Hematopoietic multipotent progenitor cell treated with erythropoietin and hydrocortisone succinate and interleukin-3 and kit ligand, for 8 days (in vitro differentiated cells): ENCODE results near the gene PLEKHM2.

Experiments used
- DNase-seq: peaks from one replicate; pipeline ENCODE4 v3.0.0-alpha.2; 2015

Gene PLEKHM2

DNA sequence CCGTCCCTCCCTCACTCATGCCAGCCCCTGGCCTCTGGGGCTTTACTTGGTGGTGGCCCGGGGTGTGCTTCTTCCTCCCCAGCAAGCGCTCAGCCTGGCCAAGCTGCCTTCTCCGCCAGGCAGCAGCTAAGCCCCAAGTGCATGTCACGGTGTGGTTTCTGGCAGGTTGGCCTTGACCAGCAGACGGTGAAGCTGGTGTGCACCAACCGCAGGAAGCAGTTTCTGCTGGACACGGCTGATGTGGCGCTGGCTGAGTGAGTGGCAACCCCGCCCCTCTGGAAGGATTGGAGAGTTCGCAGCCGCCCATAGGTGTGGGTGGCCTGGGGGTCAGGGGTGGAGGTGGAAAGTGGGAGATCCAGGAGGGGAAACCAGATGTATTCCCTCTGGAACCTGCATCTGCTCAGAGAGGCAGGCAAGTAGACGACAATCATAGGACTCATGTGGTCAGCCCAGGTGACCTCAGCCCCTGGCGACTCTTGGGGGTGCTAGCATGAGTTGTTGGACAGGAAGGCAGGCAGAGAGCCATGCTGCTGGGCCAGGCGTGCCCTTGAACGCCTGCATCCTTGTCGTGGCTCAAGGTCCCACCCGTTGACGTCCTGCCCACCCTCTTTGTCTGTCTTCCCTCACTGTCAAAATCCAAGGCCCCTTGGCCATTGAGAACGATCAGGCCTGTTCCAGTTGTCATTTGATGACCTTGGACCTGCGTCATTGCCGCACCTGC, 45.0 kb downstream of the PLEKHM2 start:
- DNase-seq = no peak

DNA sequence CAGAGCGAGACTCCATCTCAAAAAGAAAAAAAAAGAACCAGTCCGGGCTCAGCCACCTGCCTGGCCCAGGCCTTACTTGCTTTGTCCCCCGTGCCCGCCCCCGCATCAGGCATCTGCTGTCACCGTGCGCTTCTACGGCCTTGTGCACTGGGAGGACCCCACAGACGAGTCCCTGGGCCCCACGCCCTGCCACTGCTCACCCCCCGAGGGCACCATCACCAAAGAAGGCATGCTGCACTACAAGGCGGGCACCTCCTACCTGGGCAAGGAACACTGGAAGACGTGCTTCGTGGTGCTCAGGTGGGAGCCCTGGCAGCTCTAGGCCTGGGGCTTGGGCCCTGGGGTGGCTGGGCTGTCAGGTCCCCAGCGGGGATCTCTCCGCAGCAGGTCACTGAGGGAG, 46.3 kb downstream of the PLEKHM2 start:
- no peak for DNase-seq

DNA sequence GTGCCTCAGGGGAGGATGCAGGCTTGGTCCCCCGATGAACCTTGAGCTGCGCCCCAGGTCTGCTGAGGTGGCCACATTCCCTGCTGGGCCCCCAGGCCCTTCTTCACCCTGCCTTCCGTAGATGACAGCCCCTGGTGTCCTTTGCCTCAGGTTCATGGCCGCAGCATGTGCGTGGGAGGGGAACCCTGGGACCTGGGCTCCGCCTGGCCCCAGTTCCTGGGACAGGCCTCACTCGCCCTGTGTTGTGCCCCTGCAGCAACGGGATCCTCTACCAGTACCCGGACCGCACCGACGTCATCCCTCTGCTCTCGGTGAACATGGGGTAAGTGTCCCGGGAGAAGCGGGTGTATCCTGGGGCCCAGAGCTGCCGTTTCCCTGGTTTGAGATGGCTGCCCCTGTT, 46.8 kb downstream of the PLEKHM2 start:
- no peak for DNase-seq

DNA sequence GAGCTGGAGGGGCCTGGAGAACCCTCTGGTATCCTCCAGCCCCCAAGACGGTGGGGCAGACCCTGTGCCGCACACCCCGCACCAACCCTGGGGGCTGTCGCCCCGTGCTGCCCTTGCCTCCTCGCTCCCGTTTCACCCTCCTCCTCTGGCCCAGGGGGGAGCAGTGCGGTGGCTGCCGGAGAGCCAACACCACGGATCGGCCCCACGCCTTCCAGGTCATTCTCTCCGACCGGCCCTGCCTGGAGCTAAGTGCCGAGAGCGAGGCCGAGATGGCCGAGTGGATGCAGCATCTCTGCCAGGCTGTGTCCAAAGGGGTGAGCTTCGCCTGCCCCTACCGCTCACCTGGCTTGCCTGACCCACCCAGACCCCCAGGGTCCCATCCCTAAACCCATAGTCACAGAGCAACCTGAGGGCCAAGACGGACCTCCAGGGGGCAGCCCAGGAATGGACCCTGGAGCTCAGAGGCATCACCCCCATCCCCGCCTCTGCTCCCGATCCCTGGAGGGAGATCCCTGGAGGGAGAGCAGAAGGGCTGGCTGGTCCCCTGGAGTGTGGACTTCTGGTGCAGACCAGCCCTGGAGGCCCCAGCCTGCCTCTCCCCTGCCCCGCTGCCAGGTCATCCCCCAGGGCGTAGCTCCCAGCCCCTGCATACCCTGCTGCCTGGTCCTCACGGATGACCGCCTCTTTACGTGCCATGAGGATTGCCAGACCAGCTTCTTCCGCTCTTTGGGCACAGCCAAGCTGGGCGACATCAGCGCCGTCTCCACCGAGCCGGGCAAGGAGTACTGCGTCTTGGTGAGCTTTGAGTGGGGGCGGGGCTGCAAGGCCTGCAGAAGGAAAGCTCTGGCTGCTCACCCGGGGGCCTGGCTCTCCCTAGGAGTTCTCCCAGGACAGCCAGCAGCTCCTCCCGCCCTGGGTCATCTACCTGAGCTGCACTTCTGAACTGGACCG, 47.9 kb downstream of the PLEKHM2 start:
- no peak for DNase-seq

DNA sequence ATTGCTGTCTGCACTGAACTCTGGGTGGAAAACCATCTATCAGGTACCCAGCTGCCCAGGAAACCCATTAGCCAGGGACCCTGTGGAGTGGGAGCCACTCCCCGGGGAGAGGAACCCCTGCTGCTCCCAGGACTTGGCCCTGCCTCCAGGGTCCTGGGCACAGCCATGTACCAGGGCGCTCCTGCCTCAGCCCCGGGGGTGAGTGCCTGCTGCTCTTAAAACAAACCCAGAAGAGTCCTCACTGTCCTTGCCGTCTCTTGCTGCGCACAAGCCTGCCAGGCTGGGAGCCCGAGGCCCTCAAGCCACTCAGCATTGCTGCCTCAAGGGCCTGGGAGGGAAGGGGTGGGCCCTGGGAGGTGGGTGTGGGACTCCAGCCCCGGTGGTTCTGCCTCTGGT, 48.6 kb downstream of the PLEKHM2 start:
- DNase-seq = no peak

DNA sequence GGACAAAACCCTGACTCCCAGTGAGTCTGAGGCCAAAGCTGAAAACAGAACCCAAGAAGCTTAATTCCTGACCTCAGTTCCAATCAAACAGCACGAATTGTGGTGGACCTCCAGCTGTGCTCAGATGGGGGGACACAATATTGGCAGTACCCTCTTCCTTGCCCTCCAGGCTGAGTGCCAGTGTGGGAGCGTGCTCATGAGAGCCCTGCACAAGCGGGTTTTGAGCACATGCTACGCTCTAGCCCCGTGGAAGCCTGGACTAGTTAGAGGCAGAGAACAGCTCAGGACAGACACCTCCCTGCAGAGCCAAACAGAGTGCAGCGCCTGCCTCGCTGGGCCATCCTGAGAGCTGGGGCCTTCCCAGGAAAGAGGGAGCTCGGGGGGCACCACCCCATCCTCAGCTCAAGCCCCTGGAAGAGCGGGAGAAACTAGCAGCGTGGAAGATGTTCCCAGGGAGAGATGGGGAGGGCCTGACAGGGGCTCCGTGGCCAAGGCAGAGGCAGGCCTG, 49.2 kb downstream of the PLEKHM2 start:
- no peak for DNase-seq

DNA sequence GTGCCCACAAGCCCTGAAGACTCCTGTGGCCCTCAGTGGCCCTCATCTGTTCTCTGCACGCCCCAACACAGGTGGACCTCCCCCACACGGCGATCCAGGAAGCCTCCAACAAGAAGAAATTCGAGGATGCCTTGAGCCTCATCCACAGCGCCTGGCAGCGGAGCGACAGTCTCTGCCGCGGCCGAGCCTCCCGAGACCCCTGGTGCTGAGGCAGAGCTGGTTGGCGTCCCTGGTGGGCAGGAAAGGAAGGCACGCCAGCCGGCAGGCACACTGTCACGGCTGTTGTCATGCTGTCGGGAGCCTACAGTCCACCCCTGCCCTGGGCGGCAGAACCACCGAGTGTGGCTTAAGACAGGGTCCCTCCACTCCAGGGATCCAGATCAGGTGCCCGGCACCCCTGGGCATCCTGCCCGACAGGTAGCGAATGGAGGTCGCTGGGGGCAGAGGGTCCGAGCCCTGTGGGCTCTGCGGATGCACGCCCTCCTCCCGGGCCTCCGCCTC, 49.7 kb downstream of the PLEKHM2 start:
- DNase-seq = no peak

DNA sequence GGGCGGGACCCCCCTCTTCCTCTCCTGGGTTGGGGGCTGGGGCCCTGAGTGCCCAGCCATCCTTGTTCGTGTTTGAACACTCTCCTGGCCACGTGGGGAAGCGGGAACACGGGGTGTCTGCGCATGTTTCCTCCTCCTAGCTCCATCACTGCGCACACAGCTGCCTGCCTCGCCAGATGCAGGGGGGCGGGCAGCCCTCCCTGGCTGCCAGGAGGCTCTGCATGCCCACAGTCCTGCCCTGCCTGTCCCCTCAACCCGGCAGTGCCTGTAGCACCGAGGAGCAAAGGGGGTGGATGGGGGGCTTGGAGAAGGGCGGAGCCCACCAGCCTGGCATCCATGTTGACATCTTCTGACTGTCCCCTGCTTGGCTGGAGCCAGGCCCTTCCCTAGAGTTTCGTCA, 50.2 kb downstream of the PLEKHM2 start:
- DNase-seq = no peak

DNA sequence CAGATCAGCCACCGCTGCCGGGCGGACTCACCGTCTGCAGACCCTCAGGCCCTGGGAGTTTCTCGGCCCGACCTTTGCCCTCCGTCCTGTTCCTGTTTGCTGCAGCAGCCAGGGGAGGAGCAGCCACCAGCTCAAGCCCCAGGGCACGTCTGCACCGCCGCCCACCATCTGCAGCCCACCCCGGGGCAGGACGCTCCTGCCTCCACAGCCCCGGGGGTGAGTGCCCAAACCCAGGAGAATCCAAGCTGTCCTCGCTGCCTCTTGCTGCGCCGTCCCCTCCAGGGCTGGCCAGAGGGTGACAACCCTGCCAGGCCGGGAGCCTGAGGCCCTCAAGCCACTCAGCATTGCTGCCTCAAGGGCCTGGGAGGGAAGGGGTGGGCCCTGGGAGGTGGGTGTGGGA, 50.8 kb downstream of the PLEKHM2 start:
- no peak for DNase-seq

DNA sequence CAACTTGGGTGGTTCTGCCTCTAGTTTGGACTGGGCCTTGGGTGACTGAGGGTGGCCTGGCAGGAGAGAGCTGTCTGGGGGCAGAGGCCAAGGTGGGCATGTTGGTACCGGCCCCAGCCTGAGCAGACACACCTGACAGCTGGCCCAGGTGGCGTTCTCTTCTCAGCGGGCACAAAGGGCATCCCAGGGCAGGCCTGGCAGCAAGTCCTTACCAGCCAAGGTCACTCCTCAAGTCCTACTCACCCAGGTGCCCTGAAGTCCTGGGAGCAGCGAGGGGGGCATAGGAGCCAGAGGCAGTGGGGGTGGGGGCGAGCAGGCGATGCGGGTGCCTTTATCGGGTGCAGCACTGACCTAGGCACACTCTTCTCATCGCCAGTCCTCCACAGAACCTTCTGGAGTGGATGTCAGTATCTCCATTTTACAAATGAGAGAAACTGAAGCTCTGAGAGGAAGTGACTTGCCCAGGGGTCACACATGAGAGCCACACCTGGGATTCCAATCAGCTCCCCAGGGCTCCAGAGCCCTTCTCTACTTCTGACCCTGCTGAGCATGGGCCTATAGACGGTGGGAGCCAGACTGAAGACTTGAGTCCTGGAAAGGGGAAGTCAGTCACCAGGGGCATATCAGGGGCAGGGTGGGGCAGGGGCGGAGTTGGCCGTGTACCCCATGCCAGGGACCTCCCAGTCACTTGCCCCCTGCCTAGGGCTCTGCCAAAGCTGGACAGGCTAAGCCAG, 51.4 kb downstream of the PLEKHM2 start:
- DNase-seq = no peak

DNA sequence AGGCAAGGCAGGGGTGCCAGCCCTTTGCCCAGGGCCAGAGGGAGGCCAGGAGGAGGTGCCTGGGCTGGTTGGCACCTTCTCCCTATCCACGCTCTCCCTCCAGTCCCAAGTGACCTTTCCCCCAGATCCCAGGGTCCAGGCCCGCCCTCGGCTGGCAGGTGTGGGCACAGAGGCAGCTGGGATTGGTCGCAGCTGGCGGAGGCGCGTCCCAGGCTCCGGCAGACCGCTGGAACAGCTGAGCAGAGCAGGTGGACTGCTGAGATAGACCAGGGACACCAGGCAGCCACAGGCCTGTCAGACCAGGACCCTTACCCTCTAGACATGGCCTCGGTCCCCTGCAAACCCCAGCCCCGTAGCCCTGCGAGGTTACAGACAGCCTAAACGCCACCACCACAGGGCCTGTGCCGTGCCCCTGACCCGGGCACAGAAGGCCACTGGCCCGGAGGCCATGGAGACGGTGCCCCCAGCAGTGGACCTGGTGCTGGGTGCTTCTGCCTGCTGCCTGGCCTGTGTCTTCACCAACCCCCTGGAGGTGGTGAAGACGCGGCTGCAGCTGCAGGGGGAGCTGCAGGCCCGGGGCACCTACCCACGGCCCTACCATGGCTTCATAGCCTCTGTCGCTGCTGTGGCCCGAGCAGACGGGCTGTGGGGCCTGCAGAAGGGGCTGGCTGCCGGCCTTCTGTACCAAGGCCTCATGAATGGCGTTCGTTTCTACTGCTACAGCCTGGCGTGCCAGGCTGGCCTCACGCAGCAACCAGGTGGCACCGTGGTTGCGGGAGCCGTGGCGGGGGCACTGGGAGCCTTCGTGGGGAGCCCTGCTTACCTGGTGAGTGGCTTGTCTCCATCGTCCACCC, 52.1 kb downstream of the PLEKHM2 start, which contains the start of gene SLC25A34:
SLC25A34 (plus strand) TSS at position 221 of the 854 bp plus-strand sequence; CDS start at position 449, 228 bp downstream.
- DNase-seq = no peak

DNA sequence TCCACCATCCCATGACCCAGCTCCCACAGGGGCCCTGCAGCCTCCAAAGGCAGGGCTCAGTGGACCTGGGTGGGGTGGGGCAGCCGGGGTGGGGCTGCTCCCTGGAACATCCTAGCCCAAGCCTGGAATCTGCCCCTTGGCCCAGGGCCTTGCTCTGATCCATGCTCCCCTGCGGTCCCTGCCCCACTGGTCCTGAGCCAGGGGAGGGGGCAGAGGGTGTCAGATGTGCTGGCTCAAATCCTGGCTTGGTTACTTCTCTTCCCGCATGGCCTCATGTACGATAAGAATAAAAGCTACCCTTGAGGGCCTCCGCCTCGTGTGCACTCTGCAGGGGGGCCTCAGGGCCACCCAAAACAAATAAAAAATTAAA, 52.8 kb downstream of the PLEKHM2 start:
- DNase-seq = no peak

DNA sequence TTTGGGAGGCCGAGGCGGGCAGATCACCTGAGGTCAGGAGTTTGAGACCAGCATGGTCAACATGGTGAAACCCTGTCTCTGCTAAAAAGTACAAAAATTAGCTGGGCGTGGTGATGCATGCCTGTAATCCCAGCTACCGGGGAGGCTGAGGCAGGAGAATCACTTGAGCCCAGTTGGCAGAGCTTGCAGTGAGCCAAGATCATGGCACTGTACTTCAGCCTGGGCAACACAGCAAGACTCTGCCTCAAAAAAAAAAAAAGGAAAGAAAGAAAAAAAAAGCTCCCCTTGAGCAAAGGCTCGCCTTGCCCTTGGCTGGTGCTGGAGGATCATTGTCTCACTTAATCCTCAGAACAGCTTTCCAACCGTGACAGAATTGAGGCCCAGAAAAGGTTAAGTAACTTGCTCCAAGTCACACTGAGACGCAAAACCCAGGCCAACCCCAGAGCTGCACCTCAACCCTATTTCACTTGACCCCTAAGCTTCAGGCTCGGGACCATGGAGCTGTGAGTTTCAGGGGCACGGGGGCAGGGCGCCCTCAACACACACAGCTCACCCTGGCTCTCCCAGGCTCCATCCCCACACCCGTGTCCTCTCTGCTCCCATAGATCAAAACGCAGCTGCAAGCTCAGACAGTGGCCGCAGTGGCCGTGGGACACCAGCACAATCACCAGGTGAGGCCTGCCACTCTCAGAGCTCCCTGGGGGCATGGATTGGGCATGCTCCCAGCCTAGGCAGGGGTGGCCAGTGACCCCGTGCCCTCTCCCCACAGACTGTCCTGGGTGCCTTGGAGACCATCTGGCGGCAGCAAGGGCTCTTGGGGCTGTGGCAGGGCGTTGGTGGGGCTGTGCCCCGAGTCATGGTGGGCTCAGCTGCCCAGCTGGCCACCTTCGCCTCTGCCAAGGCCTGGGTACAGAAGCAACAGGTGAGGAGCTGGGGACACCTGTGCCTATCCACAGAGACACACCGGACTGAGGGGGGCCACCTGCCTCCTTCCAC, 53.5 kb downstream of the PLEKHM2 start:
- DNase-seq = no peak

DNA sequence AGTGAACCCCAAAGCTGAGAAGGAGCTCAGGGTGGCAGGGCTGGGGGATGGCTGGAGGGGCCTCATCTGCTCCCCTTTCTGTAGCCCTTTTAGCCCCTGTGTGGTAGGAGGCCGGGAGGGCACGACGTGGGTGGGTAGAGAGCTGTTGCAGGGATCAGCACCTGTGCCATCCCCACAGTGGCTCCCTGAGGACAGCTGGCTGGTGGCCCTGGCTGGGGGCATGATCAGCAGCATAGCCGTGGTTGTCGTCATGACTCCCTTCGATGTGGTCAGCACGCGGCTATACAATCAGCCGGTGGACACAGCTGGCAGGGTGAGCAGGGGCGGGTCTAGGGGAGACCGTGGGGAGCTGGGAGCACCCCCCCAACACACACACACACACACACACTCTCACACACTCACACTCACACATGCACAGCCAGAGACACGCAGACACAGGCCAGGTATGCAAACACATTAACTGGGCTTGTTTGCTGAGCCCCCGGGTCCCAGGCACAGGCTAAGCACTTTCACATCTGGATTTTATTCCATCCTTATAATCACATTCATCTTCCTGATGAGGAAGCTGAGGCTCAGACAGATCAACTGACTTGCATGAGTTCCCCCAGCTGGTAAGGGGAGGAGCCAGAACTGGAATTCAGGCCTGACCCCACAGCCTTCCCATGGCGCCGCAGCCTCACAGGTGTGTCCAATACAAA, 54.4 kb downstream of the PLEKHM2 start:
- DNase-seq = no peak

DNA sequence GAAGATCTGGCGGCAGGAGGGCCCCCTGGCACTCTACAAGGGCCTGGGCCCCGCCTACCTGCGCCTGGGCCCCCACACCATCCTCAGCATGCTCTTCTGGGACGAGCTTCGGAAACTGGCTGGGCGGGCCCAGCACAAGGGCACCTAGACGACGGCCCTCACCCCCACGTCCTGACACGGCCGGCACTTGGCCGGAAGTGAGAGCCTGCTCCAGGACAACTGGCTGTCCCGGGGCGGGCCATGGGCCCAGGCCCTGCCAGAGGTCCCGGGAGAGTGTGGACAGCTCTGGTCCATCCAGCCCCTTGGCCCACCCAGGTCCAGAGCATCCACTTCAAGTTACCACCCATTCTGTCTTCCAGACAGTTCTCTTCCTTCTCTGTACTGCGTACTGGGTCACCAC, 55.1 kb downstream of the PLEKHM2 start:
- no peak for DNase-seq

DNA sequence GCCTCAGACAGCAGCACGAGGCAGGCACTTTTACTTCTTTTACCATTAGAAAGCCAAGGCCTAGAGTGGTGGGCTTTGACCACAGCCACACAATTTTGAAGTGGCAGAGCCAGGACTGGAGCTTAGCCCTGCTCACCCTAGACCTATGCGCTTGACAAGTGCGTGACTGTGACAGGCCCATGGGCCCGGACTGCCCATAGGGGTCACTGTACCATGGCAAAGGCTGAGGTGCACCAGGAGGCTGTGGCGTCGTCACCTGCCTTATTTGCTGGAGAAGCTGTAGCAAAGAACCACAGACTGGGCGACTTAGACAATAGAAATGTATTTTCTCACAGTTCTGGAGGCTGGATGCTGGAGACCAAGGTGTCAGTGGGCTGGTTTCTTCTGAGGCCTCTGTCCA, 55.6 kb downstream of the PLEKHM2 start:
- no peak for DNase-seq

DNA sequence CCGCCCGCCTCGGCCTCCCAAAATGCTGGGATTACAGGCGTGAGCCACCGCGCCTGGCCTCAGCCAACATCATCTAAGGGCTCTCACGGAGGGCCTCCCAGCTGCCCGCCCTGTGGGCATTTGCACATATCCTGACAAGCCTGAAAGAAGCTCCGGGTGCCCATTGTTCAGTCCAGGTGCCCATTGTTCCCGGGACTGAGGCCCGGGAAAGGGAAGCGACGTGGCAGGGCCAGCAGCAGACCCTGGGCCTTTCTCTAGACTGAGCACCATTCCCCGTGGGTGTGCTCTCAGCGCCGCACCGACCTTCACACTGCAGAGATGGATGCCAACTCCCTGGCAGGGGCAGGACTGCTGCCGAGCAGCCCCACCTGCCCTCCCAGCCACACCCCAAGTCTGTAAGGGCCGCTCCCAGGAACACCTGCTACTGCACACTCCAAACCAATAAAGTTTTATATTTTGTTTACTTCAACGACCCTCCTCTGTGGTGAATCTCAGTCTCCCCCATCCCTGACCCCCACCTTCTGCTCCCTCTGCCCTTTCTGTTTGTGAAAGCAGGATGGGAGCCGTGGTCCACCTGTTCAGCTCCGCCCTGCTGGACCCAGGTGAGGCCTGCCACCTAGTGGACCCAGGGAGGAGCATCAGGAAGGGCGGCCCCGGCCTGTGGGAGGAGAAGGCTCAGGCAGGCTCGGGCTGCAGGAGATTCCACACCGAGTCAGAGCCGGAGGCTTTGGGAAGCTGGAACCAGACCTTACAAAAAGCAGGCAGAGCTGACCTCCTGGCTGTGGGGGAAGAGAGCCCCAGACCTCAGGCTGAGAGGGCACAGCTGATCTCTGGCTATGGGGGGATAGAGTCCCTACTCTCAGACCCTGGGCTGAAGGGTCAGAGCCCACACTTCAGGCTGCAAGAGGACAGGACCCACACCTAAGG, 57.1 kb downstream of the PLEKHM2 start:
- DNase-seq = peak; percentile 65

DNA sequence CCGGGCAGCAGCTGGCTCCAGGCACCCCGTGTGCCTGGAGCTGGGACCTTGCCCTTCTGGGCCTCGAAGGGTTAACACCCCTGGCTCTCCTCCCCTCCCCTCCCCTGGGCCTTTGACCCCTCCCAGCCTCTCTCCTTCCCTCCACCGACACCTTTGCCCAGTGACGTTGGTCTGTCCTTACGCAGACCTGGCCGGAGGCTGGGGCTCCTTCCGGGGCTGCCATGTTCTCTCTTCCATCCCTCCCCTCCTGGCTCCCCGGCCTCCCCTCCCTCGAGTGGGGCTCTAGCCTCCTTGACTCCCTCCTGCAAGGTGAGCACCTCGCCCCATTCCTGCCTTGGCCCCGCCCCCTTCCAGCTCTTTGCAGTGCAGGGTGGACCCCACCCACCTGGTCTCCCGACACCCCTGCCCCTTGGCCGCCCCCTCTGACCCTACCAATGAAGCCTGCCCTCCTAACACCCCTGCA, 58.2 kb downstream of the PLEKHM2 start, which contains the start of gene TMEM82:
TMEM82 (plus strand) TSS at position 161 of the 463 bp plus-strand sequence; CDS start at position 222, 61 bp downstream.
- DNase-seq = no peak
